GM21367 (cell line): ENCODE measurements around the gene DLEC1.

Experiments used
- ATAC-seq: cut with Tn5 transposase; IDR thresholded peaks from one replicate; pipeline ENCODE4 v1.9.1; 2021; ENCODE audit not compliant: unreplicated experiment

Gene DLEC1

GRCh38 chr3:38039101-38039898 lies at the start of gene DLEC1:
Gene DLEC1, plus strand, starts transcription at chr3:38039208. Its CDS starts 18 bp downstream, at chr3:38039226.
- peak; percentile 88 for ATAC-seq

GRCh38 chr3:37989821-37990480 lies 49.1 kb upstream of the DLEC1 start:
- ATAC-seq: no peak

GRCh38 chr3:37990527-37990926 lies 48.5 kb upstream of the DLEC1 start, which contains the start of gene VILL:
Gene VILL, plus strand, starts transcription at chr3:37990786. Its CDS starts 2,887 bp downstream, at chr3:37993673.
- no peak for ATAC-seq

GRCh38 chr3:37991109-37991508 lies 47.9 kb upstream of the DLEC1 start:
- ATAC-seq: no peak

- no peak for ATAC-seq
Observed at GRCh38 chr3:37991823-37992222, 47.2 kb upstream of the DLEC1 start.

GRCh38 chr3:37992271-37993066 lies 46.5 kb upstream of the DLEC1 start:
- ATAC-seq: no peak

- ATAC-seq: no peak
Observed at GRCh38 chr3:37993067-37993455, 45.9 kb upstream of the DLEC1 start.

GRCh38 chr3:37993460-37993819 lies 45.6 kb upstream of the DLEC1 start:
- ATAC-seq: no peak

- peak; percentile 52 for ATAC-seq
Observed at GRCh38 chr3:37993820-37994638, 45.0 kb upstream of the DLEC1 start.

- no peak for ATAC-seq
Observed at GRCh38 chr3:37994639-37994972, 44.4 kb upstream of the DLEC1 start.

- no peak for ATAC-seq
Observed at GRCh38 chr3:37995652-37996641, 43.1 kb upstream of the DLEC1 start.

GRCh38 chr3:37996785-37997301 lies 42.2 kb upstream of the DLEC1 start:
- peak; percentile 53 for ATAC-seq

GRCh38 chr3:37997342-37997741 lies 41.7 kb upstream of the DLEC1 start:
- ATAC-seq: no peak

GRCh38 chr3:37997791-37998370 lies 41.1 kb upstream of the DLEC1 start:
- ATAC-seq: no peak

GRCh38 chr3:37999836-38000235 lies 39.2 kb upstream of the DLEC1 start:
- no peak for ATAC-seq

GRCh38 chr3:38000242-38000916 lies 38.6 kb upstream of the DLEC1 start:
- no peak for ATAC-seq

- no peak for ATAC-seq
Observed at GRCh38 chr3:38000965-38001455, 38.0 kb upstream of the DLEC1 start.

- no peak for ATAC-seq
Observed at GRCh38 chr3:38001456-38002081, 37.4 kb upstream of the DLEC1 start.
